Progenitor cell of endocrine pancreas (in vitro differentiated cells): Measurements from ENCODE around the gene TENT4A. TPM values are rescaled to one million over a fixed set of nuclear protein-coding genes. Genes with fewer than 3 reads are reported as not detected.

Experiments
- DNase-seq: peaks from one replicate; pipeline ENCODE4 v3.0.0; 2021; ENCODE audit warnings: low spot score; ENCODE audit not compliant: unreplicated experiment
- H3K27ac Mint-ChIP-seq: 2 replicates; pipeline ENCODE4 v1.8.0; 2021; ENCODE audit warnings: mild to moderate bottlenecking, moderate library complexity, mixed read lengths
- H3K27me3 Mint-ChIP-seq: 2 replicates; pipeline ENCODE4 v1.8.0; 2021; ENCODE audit warnings: mixed read lengths
- H3K36me3 Mint-ChIP-seq: 2 replicates; pipeline ENCODE4 v1.8.0; 2022; ENCODE audit warnings: mixed read lengths; ENCODE audit not compliant: insufficient read depth
- H3K4me1 Mint-ChIP-seq: 2 replicates; pipeline ENCODE4 v1.8.0; 2021; ENCODE audit warnings: low read depth, mixed read lengths
- H3K4me3 Mint-ChIP-seq: 2 replicates; pipeline ENCODE4 v1.8.0; 2021; ENCODE audit warnings: low read depth, mild to moderate bottlenecking, moderate library complexity, mixed read lengths
- H3K9me3 Mint-ChIP-seq: 2 replicates; pipeline ENCODE4 v1.8.0; 2021; ENCODE audit warnings: low read depth, mixed read lengths
- CTCF ChIP-seq: fragments of 200-600 bp; sonication (generic); IDR thresholded peaks from one replicate; pipeline ENCODE4 v1.5.0; 2021; ENCODE audit warnings: antibody characterized with exemption, mild to moderate bottlenecking; ENCODE audit not compliant: unreplicated experiment
- total RNA-seq: library from RNA; stranded (reverse); gene quantifications from 2 replicates; pipeline ENCODE4 v1.2.1, GENCODE V29; 2021

The TENT4A gene
- total RNA-seq, 1 donor from 2014 or later, result 30.0 TPM

DNA sequence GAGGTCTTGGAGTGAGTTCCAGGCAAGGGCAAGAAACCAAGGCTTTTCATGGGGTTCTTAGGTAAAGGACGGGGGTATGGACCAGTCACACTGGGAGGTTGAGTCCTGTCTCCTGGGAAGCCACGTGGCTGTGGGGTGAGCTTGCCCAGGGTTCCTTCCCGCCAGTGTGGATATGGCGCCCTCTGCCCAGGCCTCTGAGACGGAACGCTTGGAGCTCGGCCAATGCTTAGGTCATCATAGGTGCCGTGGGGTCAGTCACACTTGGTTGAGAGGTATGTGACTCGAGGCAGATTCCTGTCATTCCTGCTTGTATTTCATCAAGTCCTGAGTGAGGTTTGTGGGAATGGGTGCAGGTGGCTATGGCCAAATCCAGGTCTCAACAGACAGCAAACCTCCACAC lies 46.2 kb downstream of the TENT4A start:
- Mint-ChIP-seq H3K9me3 (no peaks in the 10 kb centered on the region), H3K36me3 (peaks cover 16% of the 10 kb centered on the region)

GRCh38 chr5:6759983-6760382 lies 46.8 kb downstream of the TENT4A start:
- H3K36me3 Mint-ChIP-seq, result peaks cover 13% of the 10 kb centered on the region
- H3K4me3 Mint-ChIP-seq, result no peak overlapping the region
- no peaks in the 10 kb centered on the region for H3K9me3 Mint-ChIP-seq
- no peak for TF ChIP-seq CTCF
- H3K27me3 Mint-ChIP-seq, result no peaks in the 10 kb centered on the region
- peak overlapping the region; percentile 34 for H3K27ac Mint-ChIP-seq
- no peaks in the 10 kb centered on the region for H3K4me1 Mint-ChIP-seq
- no peak for DNase-seq

More for the DNA sequence above, 46.2 kb downstream of the TENT4A start:
- Mint-ChIP-seq H3K4me3 (no peak overlapping the region), H3K27ac (no peak overlapping the region), H3K27me3 (no peaks in the 10 kb centered on the region), H3K4me1 (no peaks in the 10 kb centered on the region)
- DNase-seq, result no peak
- no peak for TF ChIP-seq CTCF

DNA sequence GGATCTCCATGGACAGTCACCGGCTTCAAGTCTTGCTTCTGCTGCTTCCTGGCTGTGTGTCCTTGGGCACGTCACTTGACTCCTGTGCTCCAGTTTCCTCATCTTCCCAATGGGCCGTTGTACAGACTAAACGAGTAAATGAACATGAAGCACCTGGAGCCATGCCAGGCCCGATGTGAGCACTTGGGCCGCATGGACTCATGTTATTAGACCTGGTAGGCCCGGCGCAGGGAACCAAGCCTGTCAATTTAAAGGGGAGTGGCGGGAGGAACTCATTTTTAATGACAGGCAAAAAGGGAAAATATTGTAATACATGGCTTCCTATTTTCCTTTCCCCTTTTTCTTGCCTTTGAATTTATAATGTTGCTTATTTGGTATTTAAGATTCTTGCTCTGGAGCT lies 47.5 kb downstream of the TENT4A start:
- DNase-seq, result no peak
- Mint-ChIP-seq H3K27ac (peak overlapping the region; percentile 56), H3K9me3 (no peaks in the 10 kb centered on the region), H3K36me3 (peaks cover 7% of the 10 kb centered on the region), H3K4me1 (no peaks in the 10 kb centered on the region), H3K27me3 (no peaks in the 10 kb centered on the region), H3K4me3 (no peak overlapping the region)
- TF ChIP-seq CTCF, result no peak

- Mint-ChIP-seq H3K4me1 (no peaks in the 10 kb centered on the region), H3K4me3 (no peak overlapping the region), H3K36me3 (peaks cover 4% of the 10 kb centered on the region), H3K27me3 (no peaks in the 10 kb centered on the region), H3K27ac (no peak overlapping the region), H3K9me3 (no peaks in the 10 kb centered on the region)
- TF ChIP-seq CTCF, result no peak
- no peak for DNase-seq
Observed at GRCh38 chr5:6761333-6761732, 48.1 kb downstream of the TENT4A start.

DNA sequence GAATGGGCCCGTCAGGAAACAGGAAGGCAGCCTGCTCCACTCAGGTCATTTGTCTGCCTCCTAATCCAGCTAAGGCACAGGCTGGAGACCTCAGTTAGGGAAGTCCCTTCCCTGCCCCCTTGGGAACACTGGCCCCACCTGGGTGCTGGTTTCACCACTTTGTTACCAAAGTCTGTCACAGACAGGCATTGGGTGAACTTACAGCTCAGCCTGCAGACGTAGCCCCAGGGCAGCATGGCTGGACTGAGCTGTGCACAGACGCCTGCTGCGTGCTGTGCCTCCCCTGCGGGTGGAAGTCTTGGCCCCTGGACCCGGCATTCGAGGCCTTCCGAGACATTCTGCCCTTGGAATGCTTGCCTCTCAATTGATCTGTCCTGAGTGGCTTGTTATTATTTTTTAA lies 48.9 kb downstream of the TENT4A start:
- H3K27ac Mint-ChIP-seq, result no peak overlapping the region
- H3K9me3 Mint-ChIP-seq, result no peaks in the 10 kb centered on the region
- no peak overlapping the region for H3K4me3 Mint-ChIP-seq
- DNase-seq, result no peak
- peaks cover 3% of the 10 kb centered on the region for H3K36me3 Mint-ChIP-seq
- H3K27me3 Mint-ChIP-seq, result no peaks in the 10 kb centered on the region
- no peak for TF ChIP-seq CTCF
- no peaks in the 10 kb centered on the region for H3K4me1 Mint-ChIP-seq
